Hepatocyte (in vitro differentiated cells): Measurements from ENCODE around the gene PIP5K1C. TPM values are rescaled to one million over a fixed set of nuclear protein-coding genes. Genes with fewer than 3 reads are reported as not detected.

Source experiments
- DNase-seq: peaks from one replicate; pipeline ENCODE4 v3.0.0-alpha.2; 2016; ENCODE audit warnings: low spot score
- H2AFZ ChIP-seq: fragments of 200-600 bp; sonication (generic); 2 replicates; pipeline ENCODE4 v1.6.0; 2016; ENCODE audit warnings: antibody characterized with exemption, mild to moderate bottlenecking
- H3K27ac ChIP-seq: fragments of 200-600 bp; sonication (generic); 2 replicates; pipeline ENCODE4 v1.5.1; 2016; ENCODE audit warnings: mild to moderate bottlenecking
- H3K27me3 ChIP-seq: fragments of 200-600 bp; sonication (generic); 2 replicates; pipeline ENCODE4 v1.6.1; 2016
- H3K36me3 ChIP-seq: fragments of 200-600 bp; sonication (generic); replicated peaks from 2 replicates; pipeline ENCODE4 v1.5.1; 2016; ENCODE audit warnings: low read depth; ENCODE audit not compliant: insufficient read depth
- H3K4me1 ChIP-seq: fragments of 200-600 bp; sonication (generic); 2 replicates; pipeline ENCODE4 v1.5.1; 2016; ENCODE audit warnings: mild to moderate bottlenecking, moderate library complexity; ENCODE audit not compliant: insufficient read depth
- H3K4me2 ChIP-seq: fragments of 200-600 bp; sonication (generic); 2 replicates; pipeline ENCODE4 v1.6.0; 2016
- H3K4me3 ChIP-seq: fragments of 200-600 bp; sonication (generic); 2 replicates; pipeline ENCODE4 v1.5.1; 2016; ENCODE audit warnings: mild to moderate bottlenecking
- H3K79me2 ChIP-seq: fragments of 200-600 bp; sonication (generic); 2 replicates; pipeline ENCODE4 v1.6.0; 2017; ENCODE audit warnings: mild to moderate bottlenecking
- H3K9me2 ChIP-seq: fragments of 200-600 bp; sonication (generic); replicated peaks from 2 replicates; pipeline ENCODE4 v1.6.0; 2017; ENCODE audit warnings: mild to moderate bottlenecking; ENCODE audit not compliant: insufficient read depth
- H3K9me3 ChIP-seq: fragments of 200-600 bp; sonication (generic); 2 replicates; pipeline ENCODE4 v1.5.1; 2016; ENCODE audit warnings: low read depth, mild to moderate bottlenecking
- H4K20me1 ChIP-seq: fragments of 200-600 bp; sonication (generic); 2 replicates; pipeline ENCODE4 v1.6.0; 2016; ENCODE audit warnings: mild to moderate bottlenecking; ENCODE audit not compliant: insufficient read depth, poor library complexity, severe bottlenecking
- CTCF ChIP-seq: fragments of 200-600 bp; sonication (generic); IDR thresholded peaks from 2 replicates; pipeline ENCODE4 v1.5.1; 2016; ENCODE audit warnings: antibody characterized with exemption, mild to moderate bottlenecking; ENCODE audit not compliant: poor library complexity
- EZH2 ChIP-seq: fragments of 200-600 bp; sonication (generic); IDR thresholded peaks from 2 replicates; pipeline ENCODE4 v1.6.1; 2016; ENCODE audit warnings: antibody characterized with exemption, mild to moderate bottlenecking, borderline replicate concordance
- EZH2phosphoT487 ChIP-seq: fragments of 200-600 bp; sonication (generic); IDR thresholded peaks from one replicate; pipeline ENCODE4 v1.6.1; 2018; ENCODE audit warnings: antibody characterized with exemption, mild to moderate bottlenecking, low read depth, moderate library complexity; ENCODE audit not compliant: unreplicated experiment, severe bottlenecking
- WGBS: methylation state at CpG from one replicate; pipeline ENCODE4 v1.1.6; 2016; ENCODE audit warnings: low lambda C conversion rate; ENCODE audit errors: missing lambda C conversion rate; 5-methylcytosine and 5-hydroxymethylcytosine counted together
- polyA plus RNA-seq: library from polyadenylated mRNA; unstranded; fragments of >200 nt; fragmentation: Nextera tagmentation; extraction: Ambion mirVana; gene quantifications from 2 replicates; pipeline ENCODE4 v1.2.1, GENCODE V29; 2016
- total RNA-seq: library from RNA; depleted of rRNA; stranded (reverse); fragments of >200 nt; gene quantifications from 2 replicates; pipeline ENCODE4 v1.2.3, GENCODE V29; 2014

PIP5K1C gene
- total and polyA plus RNA-seq, 2 experiments from 2014 or later, result 20.7 to 37.1 TPM

GRCh38 chr19:3691726-3692125, 8.5 kb downstream of the PIP5K1C start:
- H4K20me1 ChIP-seq, result peaks cover 40% of the 10 kb centered on the region
- 97% methylated on average over 16 of the region's 18 CpGs for WGBS

GRCh38 chr19:3691372-3691716, 8.9 kb downstream of the PIP5K1C start:
- no peak overlapping the region for H2AFZ ChIP-seq
- 90% methylated on average over 16 of the region's 16 CpGs for WGBS
- DNase-seq, result no peak
- no peak overlapping the region for H3K4me3 ChIP-seq
- no peaks in the 10 kb centered on the region for H3K9me3 ChIP-seq
- no peaks in the 10 kb centered on the region for H3K36me3 ChIP-seq
- peaks cover 17% of the 10 kb centered on the region for H3K4me1 ChIP-seq
- H4K20me1 ChIP-seq, result peaks cover 36% of the 10 kb centered on the region
- H3K27ac ChIP-seq, result no peak overlapping the region
- peaks cover 96% of the 10 kb centered on the region for H3K79me2 ChIP-seq
- H3K4me2 ChIP-seq, result no peak overlapping the region
- TF ChIP-seq CTCF (no peak), EZH2 (no peak), EZH2phosphoT487 (no peak)
- no peaks in the 10 kb centered on the region for H3K27me3 ChIP-seq
- no peaks in the 10 kb centered on the region for H3K9me2 ChIP-seq

More at GRCh38 chr19:3691726-3692125, 8.5 kb downstream of the PIP5K1C start:
- Histone ChIP-seq H3K9me3 (no peaks in the 10 kb centered on the region), H3K4me3 (no peak overlapping the region), H2AFZ (no peak overlapping the region), H3K36me3 (no peaks in the 10 kb centered on the region), H3K79me2 (peaks cover 94% of the 10 kb centered on the region), H3K27ac (no peak overlapping the region), H3K27me3 (no peaks in the 10 kb centered on the region), H3K9me2 (no peaks in the 10 kb centered on the region), H3K4me1 (peaks cover 17% of the 10 kb centered on the region), H3K4me2 (no peak overlapping the region)
- DNase-seq, result no peak
- TF ChIP-seq EZH2, result no peak
- no peak for TF ChIP-seq EZH2phosphoT487
- TF ChIP-seq CTCF, result no peak

GRCh38 chr19:3690551-3691371, 9.5 kb downstream of the PIP5K1C start:
- Histone ChIP-seq H3K4me3 (no peak overlapping the region), H3K27me3 (no peaks in the 10 kb centered on the region), H3K79me2 (peaks cover 97% of the 10 kb centered on the region), H3K4me2 (no peak overlapping the region), H4K20me1 (peaks cover 31% of the 10 kb centered on the region), H2AFZ (no peak overlapping the region), H3K9me2 (no peaks in the 10 kb centered on the region), H3K4me1 (peaks cover 17% of the 10 kb centered on the region), H3K36me3 (no peaks in the 10 kb centered on the region), H3K9me3 (no peaks in the 10 kb centered on the region), H3K27ac (no peak overlapping the region)
- WGBS, result 96% methylated on average over 31 of the region's 31 CpGs
- no peak for TF ChIP-seq CTCF
- DNase-seq, result no peak
